IPS-15b (cell line): Measurements from ENCODE around the gene TMEM63B.

Experiments
- H3K27me3 ChIP-seq: one replicate; pipeline ENCODE4 v1.6.1; 2013; ENCODE audit warnings: low read length; ENCODE audit not compliant: control insufficient read depth, insufficient read depth
- H3K36me3 ChIP-seq: one replicate; pipeline ENCODE4 v1.6.1; 2013; ENCODE audit warnings: low read length; ENCODE audit not compliant: control insufficient read depth, insufficient read depth
- H3K4me1 ChIP-seq: one replicate; pipeline ENCODE4 v1.6.1; 2013; ENCODE audit warnings: mild to moderate bottlenecking, low read length; ENCODE audit not compliant: control insufficient read depth, insufficient read depth
- H3K4me3 ChIP-seq: one replicate; pipeline ENCODE4 v1.5.1; 2013; ENCODE audit warnings: low read depth, low read length
- H3K9ac ChIP-seq: one replicate; pipeline ENCODE4 v1.6.1; 2013; ENCODE audit warnings: low read depth, mild to moderate bottlenecking, low read length
- H3K9me3 ChIP-seq: one replicate; pipeline ENCODE4 v1.6.1; 2013; ENCODE audit warnings: mild to moderate bottlenecking, low read length; ENCODE audit not compliant: control insufficient read depth, insufficient read depth

Gene TMEM63B

DNA sequence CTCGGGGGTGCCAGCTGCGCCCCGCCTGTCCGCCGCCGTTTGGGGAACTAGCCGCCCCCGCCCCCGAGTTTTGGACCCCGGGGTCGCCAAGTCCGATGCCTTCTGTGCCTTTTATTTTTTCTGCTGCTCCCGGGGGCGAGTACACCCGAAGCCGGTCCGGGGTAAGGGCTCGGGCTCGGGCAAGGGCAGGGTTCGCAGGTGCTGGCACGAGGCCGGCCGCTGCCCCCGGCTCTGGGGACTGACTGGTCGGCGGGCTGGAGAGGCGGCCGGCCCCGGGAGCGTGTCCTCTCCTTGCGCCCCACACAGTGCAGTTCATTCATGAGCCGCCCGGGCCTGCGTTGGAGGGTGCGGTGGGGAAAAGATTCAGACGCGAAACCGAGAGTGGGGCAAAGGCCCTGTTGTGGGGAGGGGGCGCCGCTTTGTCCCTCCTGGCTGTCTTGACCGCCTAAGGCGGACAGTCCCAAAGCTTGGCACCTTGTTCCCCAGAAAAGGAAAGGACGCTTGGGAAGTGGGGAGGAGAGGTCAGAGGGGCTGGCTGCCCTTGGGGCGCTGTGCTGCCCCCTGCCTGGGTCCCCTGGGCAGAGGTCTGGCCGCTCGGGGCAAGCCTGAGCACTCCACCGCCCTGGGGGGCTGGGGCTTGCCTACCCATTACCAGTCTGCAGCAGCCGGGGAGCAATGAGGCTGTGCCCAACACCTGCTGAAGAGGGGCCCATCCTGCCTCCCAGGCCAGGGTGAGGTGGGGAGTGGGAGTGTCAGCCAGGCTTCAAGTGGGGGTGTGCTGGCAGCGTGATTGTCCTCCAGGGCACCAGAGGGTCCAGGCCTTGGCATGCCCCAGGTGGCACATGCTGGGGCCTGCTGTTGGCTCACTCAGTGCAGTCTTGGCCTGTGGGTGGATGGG is 915 bp downstream of the TMEM63B start:
- H3K36me3 ChIP-seq: no peaks in the 10 kb centered on the region
- H3K9me3 ChIP-seq: no peaks in the 10 kb centered on the region
- H3K9ac ChIP-seq: peak overlapping the region; percentile 32
- H3K27me3 ChIP-seq: no peaks in the 10 kb centered on the region
- H3K4me1 ChIP-seq: peaks cover 10% of the 10 kb centered on the region
- H3K4me3 ChIP-seq: peak overlapping the region; percentile 65

DNA sequence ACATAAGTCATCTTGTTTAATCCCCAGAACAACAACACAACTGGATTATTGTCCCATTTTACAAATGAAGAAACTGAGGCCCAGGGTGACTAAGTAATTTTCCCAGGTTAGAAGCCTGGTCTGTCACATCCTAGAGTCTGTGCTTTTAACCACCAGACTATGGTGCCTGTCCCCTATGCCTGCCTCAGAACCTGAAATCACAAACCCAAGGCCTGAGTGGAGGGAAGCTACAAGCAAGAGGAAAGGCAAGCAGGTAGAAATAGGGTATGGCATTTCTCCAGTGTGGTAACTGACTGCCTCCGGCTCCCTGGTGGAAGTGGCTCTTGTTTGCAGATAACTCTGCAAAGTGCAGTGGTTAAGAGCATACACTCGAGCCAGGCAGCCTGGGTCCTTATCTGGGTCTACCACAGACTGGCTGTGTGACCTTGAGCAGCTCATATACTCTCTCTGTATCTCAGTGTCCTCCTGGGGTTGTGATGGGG is 2.5 kb downstream of the TMEM63B start:
- no peak overlapping the region for H3K4me3 ChIP-seq
- H3K9me3 ChIP-seq: no peaks in the 10 kb centered on the region
- H3K4me1 ChIP-seq: peaks cover 8% of the 10 kb centered on the region
- no peaks in the 10 kb centered on the region for H3K27me3 ChIP-seq
- H3K36me3 ChIP-seq: peaks cover 2% of the 10 kb centered on the region
- H3K9ac ChIP-seq: no peak overlapping the region

DNA sequence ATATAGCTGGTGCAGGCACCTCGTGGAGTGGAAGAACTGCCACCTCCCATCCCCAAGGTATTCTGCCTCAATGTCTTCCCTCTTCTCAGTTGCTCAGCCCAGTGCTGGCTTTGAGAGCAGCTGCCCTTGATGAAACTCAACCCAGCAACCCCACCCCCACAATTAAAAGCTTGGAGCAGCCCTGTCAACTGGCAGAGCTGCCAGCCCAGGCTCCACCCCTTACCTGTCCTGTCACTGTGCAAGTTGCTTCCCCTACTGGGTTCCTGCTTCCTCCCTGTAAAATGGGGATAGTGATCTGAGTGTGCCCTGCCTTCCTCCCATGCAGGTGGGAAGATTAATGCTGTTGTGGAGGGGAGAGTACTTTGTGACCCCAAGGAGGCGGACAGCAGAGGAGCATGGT is 4.5 kb downstream of the TMEM63B start:
- no peaks in the 10 kb centered on the region for H3K27me3 ChIP-seq
- no peak overlapping the region for H3K4me3 ChIP-seq
- no peaks in the 10 kb centered on the region for H3K9me3 ChIP-seq
- peaks cover 6% of the 10 kb centered on the region for H3K36me3 ChIP-seq
- H3K4me1 ChIP-seq: peaks cover 5% of the 10 kb centered on the region
- H3K9ac ChIP-seq: no peak overlapping the region

DNA sequence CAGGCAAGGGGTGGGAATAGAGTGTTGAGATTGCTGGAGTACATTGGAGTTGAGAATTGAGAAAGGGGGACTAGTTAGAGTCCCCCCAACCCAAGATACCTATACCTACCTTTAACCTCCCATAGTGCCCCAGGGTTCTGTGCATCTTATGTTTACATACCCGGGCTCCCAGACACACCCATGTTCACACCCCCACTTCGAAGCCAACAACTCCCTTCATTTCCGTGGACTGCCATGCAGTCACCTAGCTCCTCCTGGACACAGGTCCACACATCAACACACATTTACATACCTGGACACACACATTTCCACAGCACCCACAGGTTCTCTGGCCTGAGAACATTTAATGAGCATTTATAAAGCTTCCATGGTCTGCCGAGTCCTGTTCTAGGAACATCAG is 5.1 kb downstream of the TMEM63B start:
- Histone ChIP-seq H3K27me3 (no peaks in the 10 kb centered on the region), H3K9ac (no peak overlapping the region), H3K4me1 (peaks cover 5% of the 10 kb centered on the region), H3K4me3 (no peak overlapping the region), H3K36me3 (peaks cover 6% of the 10 kb centered on the region), H3K9me3 (no peaks in the 10 kb centered on the region)

DNA sequence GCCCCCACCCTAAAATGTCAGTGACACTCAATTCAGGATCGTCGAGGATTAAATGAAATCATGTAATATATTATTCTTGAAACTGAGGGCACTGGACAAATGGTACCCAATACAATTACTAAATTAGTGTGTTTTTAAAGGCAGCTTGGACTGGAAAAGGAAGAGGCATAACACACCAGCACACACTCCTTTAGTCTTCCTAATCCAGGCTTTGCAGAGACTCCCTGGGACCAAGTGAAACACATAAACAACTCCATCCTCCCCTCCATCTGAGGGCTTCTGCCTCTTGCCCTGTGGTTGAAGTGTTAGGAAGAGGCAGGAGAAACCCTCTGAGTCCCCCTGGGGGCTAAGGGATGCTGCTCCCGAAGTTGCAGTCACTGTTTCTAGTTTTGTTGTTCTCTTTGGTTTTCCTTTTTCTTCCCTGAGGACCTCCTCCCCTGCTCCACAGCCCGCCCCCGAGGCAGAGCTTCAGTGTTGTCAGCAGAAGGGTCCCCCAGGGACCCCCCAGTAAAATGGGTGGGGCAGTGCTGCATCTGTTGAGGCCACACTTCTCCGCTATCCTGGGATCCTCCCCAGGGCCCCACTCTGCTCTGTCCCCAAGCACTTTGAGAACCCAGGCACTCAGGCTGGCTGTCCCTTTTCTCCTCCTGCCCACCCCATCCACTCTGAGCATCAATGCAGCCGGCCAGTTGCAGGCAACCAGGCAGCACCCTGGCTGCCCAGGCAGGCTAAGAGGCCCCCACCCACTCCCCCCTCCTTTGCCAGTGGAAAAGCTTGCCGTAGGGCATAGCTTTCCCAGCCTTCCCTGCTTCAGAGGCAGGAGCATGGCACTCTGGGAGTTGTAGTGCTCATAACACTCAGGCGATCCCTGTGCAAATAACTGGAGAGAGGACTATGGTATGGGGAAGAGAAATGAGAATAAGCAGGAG is 5.9 kb downstream of the TMEM63B start:
- peak overlapping the region; percentile 23 for H3K4me3 ChIP-seq
- peak overlapping the region; percentile 55 for H3K9ac ChIP-seq

DNA sequence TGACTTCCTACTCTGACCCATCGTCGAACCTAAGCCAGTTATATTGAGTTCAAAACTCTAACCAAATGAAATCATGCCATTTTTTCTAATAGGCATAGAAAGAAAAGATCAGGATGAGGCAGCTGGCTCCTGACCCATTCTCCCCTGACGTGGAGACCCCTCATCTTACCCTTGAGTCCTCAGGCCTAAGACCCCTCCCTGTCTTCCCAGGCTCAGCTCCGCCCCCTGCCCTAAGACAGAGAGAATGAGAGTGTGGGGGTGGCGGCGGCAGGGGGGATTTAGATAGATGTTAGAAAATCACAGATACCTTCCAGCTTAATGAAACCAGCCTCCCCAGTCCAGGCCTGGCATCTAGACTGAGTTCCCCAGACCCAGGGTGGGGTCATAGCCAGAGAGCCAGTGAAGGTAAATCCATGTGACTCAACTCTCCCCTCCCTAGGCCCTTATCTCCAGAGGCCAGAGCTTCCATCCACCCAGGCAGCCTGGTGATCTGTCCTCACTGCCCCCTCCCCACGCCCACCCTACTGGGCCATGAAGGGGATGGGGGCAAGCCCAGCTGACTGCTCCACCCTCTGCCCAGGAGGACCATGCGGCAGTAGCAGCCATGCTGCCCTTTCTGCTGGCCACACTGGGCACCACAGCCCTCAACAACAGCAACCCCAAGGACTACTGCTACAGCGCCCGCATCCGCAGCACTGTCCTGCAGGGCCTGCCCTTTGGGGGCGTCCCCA is 6.8 kb downstream of the TMEM63B start:
- Histone ChIP-seq H3K36me3 (peaks cover 10% of the 10 kb centered on the region), H3K9ac (no peak overlapping the region), H3K27me3 (no peaks in the 10 kb centered on the region), H3K4me1 (peaks cover 5% of the 10 kb centered on the region), H3K4me3 (no peak overlapping the region), H3K9me3 (no peaks in the 10 kb centered on the region)

More for the DNA sequence above, 5.9 kb downstream of the TMEM63B start:
- Histone ChIP-seq H3K4me1 (peaks cover 5% of the 10 kb centered on the region), H3K9me3 (no peaks in the 10 kb centered on the region), H3K27me3 (no peaks in the 10 kb centered on the region), H3K36me3 (peaks cover 6% of the 10 kb centered on the region)

DNA sequence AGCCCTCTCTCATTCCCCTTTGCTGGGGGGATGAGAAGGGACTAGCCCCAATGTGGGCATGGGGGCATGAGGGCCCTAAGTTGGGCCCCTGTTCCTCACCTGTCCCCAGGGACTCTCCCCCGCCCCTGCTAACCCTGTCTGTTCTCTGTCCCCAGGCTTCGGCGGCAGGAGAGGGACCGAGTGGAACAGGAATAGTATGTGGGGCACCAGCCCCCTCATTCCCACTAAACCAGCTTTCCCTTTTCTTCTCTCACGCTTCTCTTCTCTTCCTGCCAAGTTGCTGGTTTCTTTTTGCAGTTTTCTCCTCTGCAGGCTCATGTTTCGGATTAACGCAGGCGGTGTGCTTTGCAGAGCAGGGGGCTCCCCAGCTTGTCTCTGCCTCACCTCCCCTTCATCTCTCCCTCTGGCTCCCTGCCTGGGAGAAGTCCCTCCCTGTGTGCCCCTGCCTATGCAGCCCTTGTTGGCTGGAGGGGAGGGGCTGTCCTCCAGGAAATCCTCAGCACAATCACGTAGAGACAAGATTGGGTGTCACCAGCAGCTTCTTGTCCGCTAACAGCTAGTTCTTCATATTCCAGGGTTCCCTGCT is 7.9 kb downstream of the TMEM63B start:
- no peak overlapping the region for H3K4me3 ChIP-seq
- peaks cover 12% of the 10 kb centered on the region for H3K36me3 ChIP-seq
- no peaks in the 10 kb centered on the region for H3K27me3 ChIP-seq
- no peaks in the 10 kb centered on the region for H3K9me3 ChIP-seq
- H3K4me1 ChIP-seq: peaks cover 5% of the 10 kb centered on the region
- H3K9ac ChIP-seq: no peak overlapping the region

DNA sequence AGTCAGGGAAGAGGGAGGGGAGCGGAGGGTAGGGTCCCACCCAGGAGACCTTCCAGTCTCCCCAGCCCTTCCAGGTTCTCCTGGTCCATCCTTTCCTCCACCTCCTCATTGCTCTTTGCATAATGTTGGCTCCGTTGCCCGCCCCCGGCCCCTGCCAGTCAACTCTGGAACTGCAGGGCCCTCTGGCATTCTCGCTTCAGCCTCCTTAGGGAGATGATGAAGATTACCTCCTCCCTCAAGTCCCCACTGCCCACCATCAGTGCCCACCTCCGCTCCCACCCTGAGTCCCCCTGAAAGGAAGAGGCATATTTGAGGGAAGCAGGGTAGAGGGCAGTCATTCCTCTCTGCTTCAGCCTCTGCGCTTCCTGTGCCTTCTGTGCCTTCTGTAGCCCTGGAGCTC is 8.5 kb downstream of the TMEM63B start:
- Histone ChIP-seq H3K9me3 (no peaks in the 10 kb centered on the region), H3K27me3 (no peaks in the 10 kb centered on the region), H3K36me3 (peaks cover 17% of the 10 kb centered on the region), H3K9ac (no peak overlapping the region), H3K4me3 (no peak overlapping the region), H3K4me1 (peaks cover 5% of the 10 kb centered on the region)

DNA sequence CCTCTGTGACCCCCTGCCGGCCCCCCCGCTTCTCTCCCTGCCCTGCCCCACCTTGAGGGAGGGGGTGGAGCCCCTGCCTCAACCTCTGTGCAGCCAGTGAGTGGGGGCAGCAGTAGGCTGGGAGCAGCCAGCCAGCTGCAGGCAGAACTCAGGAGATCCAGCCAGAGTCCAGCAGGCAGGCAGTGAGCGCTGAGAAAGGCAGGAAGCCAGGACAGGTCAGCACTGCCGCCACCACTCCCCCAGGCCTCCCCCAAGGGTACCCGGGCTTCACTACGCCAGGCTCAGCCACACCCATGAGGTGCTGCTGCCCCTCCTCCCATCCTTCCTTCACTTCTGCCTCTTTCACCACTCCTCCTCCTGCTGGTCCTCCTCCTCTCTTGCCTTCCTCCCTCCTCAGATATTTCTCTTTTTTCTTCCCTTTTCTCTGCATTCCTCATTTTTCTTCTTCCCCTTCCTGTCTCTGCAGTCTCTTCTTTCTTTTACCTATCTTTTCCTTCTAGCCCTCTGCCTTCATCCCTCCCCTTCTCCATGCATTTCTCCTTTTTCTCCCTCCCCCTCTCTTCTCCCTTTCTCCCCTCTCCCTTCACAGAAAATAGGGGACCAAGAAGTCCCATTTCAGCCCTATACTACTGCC is 11.5 kb downstream of the TMEM63B start:
- H3K4me3 ChIP-seq: no peak overlapping the region
- no peak overlapping the region for H3K9ac ChIP-seq
- H3K27me3 ChIP-seq: no peaks in the 10 kb centered on the region
- peaks cover 2% of the 10 kb centered on the region for H3K4me1 ChIP-seq
- H3K9me3 ChIP-seq: no peaks in the 10 kb centered on the region
- peaks cover 23% of the 10 kb centered on the region for H3K36me3 ChIP-seq

DNA sequence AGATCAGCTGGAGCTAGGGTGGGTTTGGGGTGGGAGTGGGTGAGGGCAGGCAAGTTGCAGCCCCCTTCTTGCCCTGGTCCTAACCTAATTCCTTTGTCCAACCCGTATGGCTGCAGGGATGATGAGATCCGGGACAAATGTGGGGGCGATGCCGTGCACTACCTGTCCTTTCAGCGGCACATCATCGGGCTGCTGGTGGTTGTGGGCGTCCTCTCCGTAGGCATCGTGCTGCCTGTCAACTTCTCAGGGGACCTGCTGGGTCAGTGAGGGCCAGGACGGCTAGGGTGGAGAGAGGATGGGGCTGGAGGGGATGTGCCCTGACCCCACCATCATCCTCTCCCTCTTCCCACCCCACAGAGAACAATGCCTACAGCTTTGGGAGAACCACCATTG is 12.0 kb downstream of the TMEM63B start:
- Histone ChIP-seq H3K27me3 (no peaks in the 10 kb centered on the region), H3K4me3 (no peak overlapping the region), H3K9me3 (no peaks in the 10 kb centered on the region), H3K9ac (no peak overlapping the region), H3K36me3 (peaks cover 23% of the 10 kb centered on the region), H3K4me1 (no peaks in the 10 kb centered on the region)
